NCI-H1694 treated with DMSO at 0.1 percent for 48 hours (cell line): ENCODE measurements around the gene TCERG1L.
"Not testable (repeated sequence)": the region's sequence is repeated elsewhere in the genome, so short reads cannot be mapped to it uniquely, and the experiment has no call there.

Source experiments
- DNase-seq: peaks from one replicate; lab custom pipeline; 2025; lab: John Stamatoyannopoulos, UW

Gene TCERG1L

GRCh38 chr10:131311661-131312477 is at the start of gene TCERG1L:
Gene TCERG1L (minus strand): TSS chr10:131311721. CDS start chr10:131311635, 86 bp downstream.
- no peak for DNase-seq

- DNase-seq, result no peak
Observed at GRCh38 chr10:131358741-131359442, 47.4 kb upstream of the TCERG1L start.

- DNase-seq, result no peak
Observed at GRCh38 chr10:131356442-131356841, 44.9 kb upstream of the TCERG1L start.

GRCh38 chr10:131355881-131356280 is 44.4 kb upstream of the TCERG1L start:
- DNase-seq, result no peak

GRCh38 chr10:131355056-131355455 is 43.5 kb upstream of the TCERG1L start:
- no peak for DNase-seq

GRCh38 chr10:131354380-131354779 is 42.9 kb upstream of the TCERG1L start:
- DNase-seq, result no peak

GRCh38 chr10:131352765-131353290 is 41.3 kb upstream of the TCERG1L start:
- DNase-seq, result no peak

- no peak for DNase-seq
Observed at GRCh38 chr10:131350660-131351059, 39.1 kb upstream of the TCERG1L start.

GRCh38 chr10:131350245-131350644 is 38.7 kb upstream of the TCERG1L start:
- DNase-seq, result no peak

- DNase-seq, result no peak
Observed at GRCh38 chr10:131346456-131346855, 34.9 kb upstream of the TCERG1L start.

GRCh38 chr10:131345691-131346090 is 34.2 kb upstream of the TCERG1L start:
- DNase-seq, result no peak

GRCh38 chr10:131344747-131345146 is 33.2 kb upstream of the TCERG1L start:
- DNase-seq, result no peak

- no peak for DNase-seq
Observed at GRCh38 chr10:131337741-131338140, 26.2 kb upstream of the TCERG1L start.

GRCh38 chr10:131332821-131333220 is 21.3 kb upstream of the TCERG1L start:
- DNase-seq, result no peak

GRCh38 chr10:131323880-131324279 is 12.4 kb upstream of the TCERG1L start:
- DNase-seq, result no peak

GRCh38 chr10:131323025-131323424 is 11.5 kb upstream of the TCERG1L start:
- no peak for DNase-seq

GRCh38 chr10:131322575-131322974 is 11.1 kb upstream of the TCERG1L start:
- not testable (repeated sequence) for DNase-seq

GRCh38 chr10:131320860-131321604 is 9.5 kb upstream of the TCERG1L start:
- DNase-seq, result no peak

GRCh38 chr10:131318814-131319213 is 7.3 kb upstream of the TCERG1L start:
- no peak for DNase-seq

- no peak for DNase-seq
Observed at GRCh38 chr10:131318291-131318690, 6.8 kb upstream of the TCERG1L start.

- no peak for DNase-seq
Observed at GRCh38 chr10:131316321-131317075, 5.0 kb upstream of the TCERG1L start.

GRCh38 chr10:131315344-131315743 is 3.8 kb upstream of the TCERG1L start:
- DNase-seq, result no peak
